HG02884 (cell line): Measurements from ENCODE around the gene CLK3.

Experiments
- ATAC-seq: cut with Tn5 transposase; IDR thresholded peaks from one replicate; pipeline ENCODE4 v1.9.1; 2021; ENCODE audit warnings: mild to moderate bottlenecking, moderate library complexity; ENCODE audit not compliant: unreplicated experiment

The CLK3 gene

GRCh38 chr15:74676801-74677200, 61.2 kb downstream of the CLK3 start:
- no peak for ATAC-seq
